Measurements from ENCODE around the gene NDOR1. TPM values are rescaled to one million over a fixed set of nuclear protein-coding genes. Genes with fewer than 3 reads are reported as not detected.
A peak's percentile ranks its signal among the peaks of the same experiment; 100 is the strongest.

NDOR1 gene
- total and polyA plus RNA-seq, 8 donors, result 9.1 to 19.5 (median 11.1) TPM

GRCh38 chr9:137165250-137165836, 40.2 kb upstream of the NDOR1 start:
- ATAC-seq (no peak), DNase-seq (no peak)
- Histone ChIP-seq H3K36me3 (no peaks in the 10 kb centered on the region), H3K27ac (no peak overlapping the region), H3K27me3 (peaks cover 97 to 100% of the 10 kb centered on the region in 2 donors), H3K4me3 (no peak overlapping the region), H3K9me3 (no peaks in the 10 kb centered on the region), H3K4me1 (peaks cover 14 to 42% of the 10 kb centered on the region in 2 donors)
- intact Hi-C loops (cut with DNase I), result no loop called here
- TF ChIP-seq CTCF (IDR thresholded peaks at IDR 0.05), result no peak

GRCh38 chr9:137166380-137167229, 38.9 kb upstream of the NDOR1 start:
- TF ChIP-seq CTCF (IDR thresholded peaks at IDR 0.05), result no peak
- DNase-seq (no peak), ATAC-seq (no peak)
- Histone ChIP-seq H3K4me3 (no peak overlapping the region), H3K4me1 (peaks cover 14 to 41% of the 10 kb centered on the region in 2 donors), H3K27me3 (peaks cover 91 to 100% of the 10 kb centered on the region in 2 donors), H3K9me3 (no peaks in the 10 kb centered on the region), H3K36me3 (no peaks in the 10 kb centered on the region), H3K27ac (no peak overlapping the region)
- intact Hi-C loops (cut with DNase I), result no loop called here

GRCh38 chr9:137167277-137167746, 38.2 kb upstream of the NDOR1 start:
- no peaks in the 10 kb centered on the region for H3K36me3 ChIP-seq
- H3K27ac ChIP-seq, result no peak overlapping the region
- no peaks in the 10 kb centered on the region for H3K9me3 ChIP-seq
- no peak overlapping the region for H3K4me3 ChIP-seq
- DNase-seq, result no peak
- ATAC-seq, result no peak
- H3K4me1 ChIP-seq, result peaks cover 14 to 36% of the 10 kb centered on the region in 2 donors
- no peak for TF ChIP-seq CTCF (IDR thresholded peaks at IDR 0.05)
- peaks cover 84 to 100% of the 10 kb centered on the region in 2 donors for H3K27me3 ChIP-seq
- intact Hi-C loops (cut with DNase I), result no loop called here

- Histone ChIP-seq H3K4me3 (no peak overlapping the region), H3K9me3 (no peaks in the 10 kb centered on the region), H3K4me1 (peaks cover 11 to 29% of the 10 kb centered on the region in 2 donors), H3K36me3 (no peaks in the 10 kb centered on the region), H3K27me3 (peaks cover 78 to 100% of the 10 kb centered on the region in 2 donors), H3K27ac (no peak overlapping the region)
- intact Hi-C loops (cut with DNase I), result no loop called here
- DNase-seq (peak in 1 of 4 donors; percentile 35), ATAC-seq (peak; percentile 36)
- TF ChIP-seq CTCF (IDR thresholded peaks at IDR 0.05), result no peak
These were observed 37.5 kb upstream of the NDOR1 start for GRCh38 chr9:137167747-137168572.
